Epithelial cell of proximal tubule (primary cell): Measurements from ENCODE around the gene TRPC4AP. TPM values are rescaled to one million over a fixed set of nuclear protein-coding genes. Genes with fewer than 3 reads are reported as not detected.

Experiments
- DNase-seq: peaks from one replicate; pipeline ENCODE4 v3.0.0-alpha.2; 2011; ENCODE audit warnings: low read depth
- H3K4me3 ChIP-seq: 2 replicates; pipeline ENCODE4 v1.5.1; 2011; ENCODE audit warnings: low read depth, mild to moderate bottlenecking, low read length
- total RNA-seq: library from RNA; depleted of rRNA; stranded (reverse); fragments of >200 nt; gene quantifications from 2 replicates; pipeline ENCODE4 v1.2.3, GENCODE V29; 2015
- TF ChIP-seq, protein P1 (sequence below): conservative IDR thresholded peaks from 2 replicates; pipeline ENCODE4 v1.5.1; 2012; ENCODE audit warnings: low read depth, mild to moderate bottlenecking, low read length

Gene TRPC4AP
- total RNA-seq, 1 donor from 2014 or later = 58.6 TPM

DNA sequence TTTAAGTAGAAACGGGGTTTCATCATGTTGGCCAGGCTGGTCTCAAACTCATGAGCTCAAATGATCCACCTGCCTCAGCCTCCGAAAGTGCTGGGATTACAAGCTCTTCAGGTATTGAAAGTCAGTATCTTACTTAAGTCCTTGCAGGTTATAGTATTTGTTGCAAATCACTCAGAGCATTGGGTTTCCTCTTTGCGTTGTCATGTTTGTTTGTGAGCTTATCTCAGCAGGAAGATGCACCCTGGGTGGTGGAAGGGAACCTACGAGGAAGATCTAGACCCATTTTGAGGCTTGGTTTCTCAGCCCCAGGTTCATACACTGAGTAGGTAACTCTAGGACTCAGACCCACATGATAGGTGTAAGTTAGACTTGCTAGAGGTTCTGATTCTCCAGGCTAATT, 118.4 kb downstream of the TRPC4AP start:
- H3K4me3 ChIP-seq = no peak overlapping the region
- DNase-seq = no peak
- TF ChIP-seq, protein P1, sequence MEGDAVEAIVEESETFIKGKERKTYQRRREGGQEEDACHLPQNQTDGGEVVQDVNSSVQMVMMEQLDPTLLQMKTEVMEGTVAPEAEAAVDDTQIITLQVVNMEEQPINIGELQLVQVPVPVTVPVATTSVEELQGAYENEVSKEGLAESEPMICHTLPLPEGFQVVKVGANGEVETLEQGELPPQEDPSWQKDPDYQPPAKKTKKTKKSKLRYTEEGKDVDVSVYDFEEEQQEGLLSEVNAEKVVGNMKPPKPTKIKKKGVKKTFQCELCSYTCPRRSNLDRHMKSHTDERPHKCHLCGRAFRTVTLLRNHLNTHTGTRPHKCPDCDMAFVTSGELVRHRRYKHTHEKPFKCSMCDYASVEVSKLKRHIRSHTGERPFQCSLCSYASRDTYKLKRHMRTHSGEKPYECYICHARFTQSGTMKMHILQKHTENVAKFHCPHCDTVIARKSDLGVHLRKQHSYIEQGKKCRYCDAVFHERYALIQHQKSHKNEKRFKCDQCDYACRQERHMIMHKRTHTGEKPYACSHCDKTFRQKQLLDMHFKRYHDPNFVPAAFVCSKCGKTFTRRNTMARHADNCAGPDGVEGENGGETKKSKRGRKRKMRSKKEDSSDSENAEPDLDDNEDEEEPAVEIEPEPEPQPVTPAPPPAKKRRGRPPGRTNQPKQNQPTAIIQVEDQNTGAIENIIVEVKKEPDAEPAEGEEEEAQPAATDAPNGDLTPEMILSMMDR = no peak

DNA sequence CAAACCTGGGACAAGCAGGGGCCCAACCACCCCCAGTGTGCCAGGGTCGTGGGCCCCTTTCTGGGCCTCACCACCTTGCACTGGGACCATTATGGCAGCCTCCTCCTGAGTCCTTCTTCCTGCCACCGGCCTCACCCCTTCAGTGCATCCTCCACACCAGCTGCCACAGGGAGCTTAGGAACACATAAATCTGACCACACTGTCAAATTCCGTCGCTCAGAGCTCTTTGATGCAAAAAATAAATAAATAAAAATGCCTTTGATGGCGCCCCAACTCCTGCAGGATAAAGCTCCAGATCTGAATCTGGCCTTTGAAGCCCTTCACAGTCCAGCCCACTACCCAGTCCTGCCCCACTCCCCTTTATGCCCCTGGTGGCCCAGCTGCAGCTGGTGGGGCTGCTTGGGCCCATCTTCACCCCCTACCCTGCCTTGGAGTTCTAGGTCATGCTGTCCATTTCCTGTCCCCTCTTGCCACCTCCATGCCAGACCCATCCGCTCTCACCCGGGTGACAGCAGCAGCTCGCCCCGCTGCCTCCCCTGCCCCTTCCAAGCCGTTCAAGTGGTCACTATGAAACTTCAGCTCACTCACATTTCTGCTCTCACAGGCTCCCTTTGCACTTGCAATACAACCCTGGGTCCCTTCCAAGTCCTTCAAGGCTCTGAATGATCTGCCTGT, 120.9 kb downstream of the TRPC4AP start:
- TF ChIP-seq, protein P1 = no peak
- no peak for DNase-seq
- H3K4me3 ChIP-seq = no peak overlapping the region

DNA sequence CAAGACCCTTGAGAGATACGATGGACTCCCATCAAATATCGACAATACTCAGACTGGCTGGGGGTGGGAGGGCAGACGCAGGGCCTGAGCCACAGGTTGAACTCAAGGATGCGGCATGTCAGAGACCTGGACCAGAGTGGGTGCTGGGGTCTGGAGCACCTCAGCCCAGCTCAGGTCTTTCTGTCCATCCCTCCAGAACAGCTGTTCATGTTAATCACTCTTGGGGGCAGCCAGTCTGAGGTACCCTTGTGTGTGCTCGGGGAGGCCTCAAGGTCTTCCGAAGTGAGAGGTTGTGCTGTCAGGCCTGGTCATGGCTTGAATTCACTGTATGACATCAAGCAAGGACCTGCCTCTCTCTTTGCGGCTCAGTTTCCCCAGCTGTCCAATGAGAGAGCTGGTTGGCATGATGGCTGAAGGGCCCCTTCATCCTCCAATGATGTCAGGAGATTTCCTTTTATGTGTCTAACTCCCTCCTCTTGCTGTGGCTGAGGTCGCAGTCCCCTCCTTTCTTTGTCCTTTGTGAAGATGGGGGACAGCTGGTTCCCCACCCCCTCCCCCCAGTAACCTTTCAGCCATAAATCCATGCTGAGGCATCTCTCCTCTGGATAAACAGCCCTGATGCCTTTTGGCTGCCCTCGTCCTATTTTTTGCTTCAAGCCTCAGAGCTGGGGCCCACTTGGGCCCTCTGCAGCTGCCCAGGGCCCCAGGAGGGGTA, 121.6 kb downstream of the TRPC4AP start:
- H3K4me3 ChIP-seq = no peak overlapping the region
- DNase-seq = no peak
- TF ChIP-seq, protein P1 = no peak

GRCh38 chr20:34970193-34970840, 122.3 kb downstream of the TRPC4AP start:
- TF ChIP-seq, protein P1 = no peak

GRCh38 chr20:34968042-34968775, 124.4 kb downstream of the TRPC4AP start:
- DNase-seq = no peak
- no peak overlapping the region for H3K4me3 ChIP-seq
- TF ChIP-seq, protein P1 = no peak

More at GRCh38 chr20:34970193-34970840, 122.3 kb downstream of the TRPC4AP start:
- DNase-seq = no peak
- H3K4me3 ChIP-seq = no peak overlapping the region

- TF ChIP-seq, protein P1 = no peak
- DNase-seq = no peak
- no peak overlapping the region for H3K4me3 ChIP-seq
Measured at GRCh38 chr20:34967421-34967820, 125.2 kb downstream of the TRPC4AP start.
